WTC11 (cell line): ENCODE data around the gene LRP3. TPM values are rescaled to one million over a fixed set of nuclear protein-coding genes. Genes with fewer than 3 reads are reported as not detected.
A peak's percentile ranks its signal among the peaks of the same experiment; 100 is the strongest.
"Not testable (repeated sequence)": the region's sequence is repeated elsewhere in the genome, so short reads cannot be mapped to it uniquely, and the experiment has no call there.

Source experiments
- ATAC-seq: fragments of 200-7000 bp; cut with Tn5 transposase; 2 replicates; pipeline ENCODE4 v1.10.0; 2021; ENCODE audit warnings: mild to moderate bottlenecking, moderate library complexity
- CTCF ChIA-PET: fragments of 300-600 bp; sonication (Branson Sonifier 250); formaldehyde crosslinking; loops from one replicate; lab custom pipeline; 2021; ENCODE audit warnings: antibody characterized with exemption; lab: Charles Lee
- POLR2A ChIA-PET: fragments of 350-600 bp; sonication (Branson Sonifier 250); formaldehyde crosslinking; loops from one replicate; lab custom pipeline; 2021; ENCODE audit warnings: antibody characterized with exemption; lab: Charles Lee
- DNase-seq: peaks from one replicate; pipeline ENCODE4 v3.0.0; 2021; ENCODE audit warnings: low spot score
- H3K27ac Mint-ChIP-seq: 2 replicates; pipeline ENCODE4 v1.8.0; 2021; ENCODE audit warnings: mixed read lengths
- H3K27me3 Mint-ChIP-seq: 2 replicates; pipeline ENCODE4 v1.8.0; 2021; ENCODE audit warnings: low read depth, mild to moderate bottlenecking, moderate library complexity, mixed read lengths
- H3K36me3 Mint-ChIP-seq: 2 replicates; pipeline ENCODE4 v1.8.0; 2021; ENCODE audit warnings: mixed read lengths
- H3K4me1 Mint-ChIP-seq: 2 replicates; pipeline ENCODE4 v1.8.0; 2022; ENCODE audit warnings: mixed read lengths
- H3K4me3 Mint-ChIP-seq: 2 replicates; pipeline ENCODE4 v1.8.0; 2021; ENCODE audit warnings: mild to moderate bottlenecking, moderate library complexity, mixed read lengths
- H3K9me3 Mint-ChIP-seq: 2 replicates; pipeline ENCODE4 v1.8.0; 2021; ENCODE audit warnings: mixed read lengths
- ATF1 ChIP-seq: sonication (generic); formaldehyde crosslinking; IDR thresholded peaks from 2 replicates; pipeline ENCODE4 v1.8.1; 2023; ENCODE audit warnings: mild to moderate bottlenecking, moderate library complexity, missing genetic modification reagents
- ELF4 ChIP-seq: sonication (generic); formaldehyde crosslinking; IDR thresholded peaks from 2 replicates; pipeline ENCODE4 v1.8.1; 2022; ENCODE audit warnings: low read depth, mild to moderate bottlenecking, moderate library complexity, missing genetic modification reagents
- FOXP1 ChIP-seq: sonication (generic); formaldehyde crosslinking; IDR thresholded peaks from 2 replicates; pipeline ENCODE4 v1.8.0; 2022; ENCODE audit warnings: missing genetic modification reagents, mild to moderate bottlenecking, moderate library complexity, borderline replicate concordance
- KAT7 ChIP-seq: sonication (generic); formaldehyde crosslinking; IDR thresholded peaks from 2 replicates; pipeline ENCODE4 v1.8.1; 2023; ENCODE audit warnings: missing genetic modification reagents, mild to moderate bottlenecking, borderline replicate concordance
- NFYB ChIP-seq: sonication (generic); formaldehyde crosslinking; conservative IDR thresholded peaks from 2 replicates; pipeline ENCODE4 v1.8.0; 2022; ENCODE audit warnings: low read depth, missing genetic modification reagents
- PRRX2 ChIP-seq: fragments of 250-450 bp; sonication (Bioruptor Pico); IDR thresholded peaks from 2 replicates; pipeline ENCODE4 v1.8.0; 2021; ENCODE audit warnings: mild to moderate bottlenecking
- RELA ChIP-seq: sonication (generic); formaldehyde crosslinking; IDR thresholded peaks from 2 replicates; pipeline ENCODE4 v1.8.1; 2022; ENCODE audit warnings: missing genetic modification reagents, mild to moderate bottlenecking, borderline replicate concordance
- SMAD4 ChIP-seq: sonication (generic); formaldehyde crosslinking; IDR thresholded peaks from 2 replicates; pipeline ENCODE4 v1.8.0; 2022; ENCODE audit warnings: mild to moderate bottlenecking, missing genetic modification reagents
- SP1 ChIP-seq: sonication (generic); formaldehyde crosslinking; conservative IDR thresholded peaks from 2 replicates; pipeline ENCODE4 v1.8.1; 2022; ENCODE audit warnings: missing genetic modification reagents
- ZNF232 ChIP-seq: sonication (generic); formaldehyde crosslinking; IDR thresholded peaks from 2 replicates; pipeline ENCODE4 v1.8.0; 2022; ENCODE audit warnings: mild to moderate bottlenecking, missing genetic modification reagents
- ZNF263 ChIP-seq: sonication (generic); formaldehyde crosslinking; IDR thresholded peaks from 2 replicates; pipeline ENCODE4 v1.8.1; 2022; ENCODE audit warnings: low read depth, mild to moderate bottlenecking, moderate library complexity, missing genetic modification reagents
- ZNF423 ChIP-seq: fragments of 250-450 bp; sonication (Bioruptor Pico); IDR thresholded peaks from 2 replicates; pipeline ENCODE4 v2.1.2; 2022; ENCODE audit warnings: mild to moderate bottlenecking, moderate library complexity
- total RNA-seq: library from RNA; stranded (reverse); gene quantifications from 3 replicates; pipeline ENCODE4 v1.2.3, GENCODE V29; 2021
- TF ChIP-seq, protein P1 (sequence below): sonication (generic); formaldehyde crosslinking; IDR thresholded peaks from 2 replicates; pipeline ENCODE4 v1.8.1; 2023; ENCODE audit warnings: mild to moderate bottlenecking, moderate library complexity, missing genetic modification reagents
- TF ChIP-seq, protein P2 (sequence below): sonication (generic); formaldehyde crosslinking; IDR thresholded peaks from 2 replicates; pipeline ENCODE4 v1.8.0; 2023; ENCODE audit warnings: missing genetic modification reagents
- TF ChIP-seq, protein P3 (sequence below): sonication (generic); formaldehyde crosslinking; IDR thresholded peaks from 2 replicates; pipeline ENCODE4 v1.8.0; 2022; ENCODE audit warnings: missing genetic modification reagents
- TF ChIP-seq, protein P4 (sequence below): sonication (generic); formaldehyde crosslinking; IDR thresholded peaks from 2 replicates; pipeline ENCODE4 v1.8.1; 2022; ENCODE audit warnings: low read depth, missing genetic modification reagents, borderline replicate concordance

Gene LRP3
- total RNA-seq, 1 experiment from 2014 or later = 47.0 TPM

DNA sequence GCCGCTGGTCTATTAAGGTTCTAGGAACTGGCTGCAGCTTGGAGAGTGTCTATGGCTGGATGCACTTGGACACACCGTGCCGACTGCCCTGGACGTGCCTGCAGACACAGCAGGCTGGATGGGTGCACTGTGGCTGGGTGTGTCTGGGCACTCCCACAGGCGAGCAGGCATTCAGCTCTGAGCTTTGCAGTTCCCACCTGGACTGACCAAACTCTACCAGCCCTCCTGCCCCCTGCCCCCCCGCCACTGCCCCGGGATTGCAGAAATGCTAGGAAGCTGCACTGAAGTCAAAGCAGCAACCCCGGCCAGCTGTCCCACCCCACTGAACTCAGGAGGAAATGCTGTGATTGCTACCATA lies 7.0 kb upstream of the LRP3 start:
- Mint-ChIP-seq H3K4me1 (peaks cover 15% of the 10 kb centered on the region), H3K27me3 (peaks cover 14% of the 10 kb centered on the region), H3K36me3 (no peaks in the 10 kb centered on the region), H3K9me3 (no peaks in the 10 kb centered on the region), H3K4me3 (peak overlapping the region; percentile 47), H3K27ac (no peak overlapping the region)
- CTCF ChIA-PET = interaction anchor here (0.9 to 2.5 kb wide), 9 partner anchors 10 to 855 kb away, joined by 3 to 17 read pairs (median 4); no protein-coding TSS in a partner anchor
- TF ChIP-seq ELF4 (CRISPR knock-in tag) (no peak), ZNF263 (CRISPR knock-in tag) (no peak)
- TF ChIP-seq, protein P1, sequence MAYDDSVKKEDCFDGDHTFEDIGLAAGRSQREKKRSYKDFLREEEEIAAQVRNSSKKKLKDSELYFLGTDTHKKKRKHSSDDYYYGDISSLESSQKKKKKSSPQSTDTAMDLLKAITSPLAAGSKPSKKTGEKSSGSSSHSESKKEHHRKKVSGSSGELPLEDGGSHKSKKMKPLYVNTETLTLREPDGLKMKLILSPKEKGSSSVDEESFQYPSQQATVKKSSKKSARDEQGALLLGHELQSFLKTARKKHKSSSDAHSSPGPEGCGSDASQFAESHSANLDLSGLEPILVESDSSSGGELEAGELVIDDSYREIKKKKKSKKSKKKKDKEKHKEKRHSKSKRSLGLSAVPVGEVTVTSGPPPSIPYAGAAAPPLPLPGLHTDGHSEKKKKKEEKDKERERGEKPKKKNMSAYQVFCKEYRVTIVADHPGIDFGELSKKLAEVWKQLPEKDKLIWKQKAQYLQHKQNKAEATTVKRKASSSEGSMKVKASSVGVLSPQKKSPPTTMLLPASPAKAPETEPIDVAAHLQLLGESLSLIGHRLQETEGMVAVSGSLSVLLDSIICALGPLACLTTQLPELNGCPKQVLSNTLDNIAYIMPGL (CRISPR knock-in tag) = no peak
- POLR2A ChIA-PET = no interaction called here
- ATAC-seq (peak; percentile 12; the same call in 1 of the 2 replicates), DNase-seq (peak; percentile 17)

DNA sequence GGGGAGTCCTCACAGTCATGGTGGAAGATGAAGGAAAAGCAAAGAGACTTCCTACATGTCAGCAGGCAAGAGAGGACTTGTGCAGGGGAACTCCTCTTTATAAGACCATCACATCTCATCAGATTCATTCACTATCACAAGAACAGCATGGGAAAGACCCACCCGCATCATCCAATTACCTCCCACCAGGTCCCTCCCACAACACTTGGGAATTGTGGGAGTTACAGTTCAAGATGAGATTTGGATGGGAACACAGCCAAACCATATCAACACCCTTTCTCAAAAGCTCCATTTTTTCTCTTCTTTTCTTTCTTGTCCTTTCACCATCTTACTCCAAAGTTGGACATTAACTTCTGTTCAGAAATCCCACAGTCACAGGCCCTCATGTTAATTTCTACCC lies 4.7 kb upstream of the LRP3 start:
- DNase-seq (no peak), ATAC-seq (no peak)
- CTCF ChIA-PET = interaction anchor here (0.6 kb wide), 1 partner anchor 65 kb away, joined by 3 read pairs; no protein-coding TSS in a partner anchor
- H3K4me3 Mint-ChIP-seq = no peak overlapping the region
- no peak for TF ChIP-seq SP1 (CRISPR knock-in tag)
- TF ChIP-seq ATF1 (CRISPR knock-in tag) = no peak
- TF ChIP-seq KAT7 (CRISPR knock-in tag) = no peak
- TF ChIP-seq, protein P1 (CRISPR knock-in tag) = no peak
- no peak for TF ChIP-seq ZNF232 (CRISPR knock-in tag)
- TF ChIP-seq ZNF423 (CRISPR knock-in tag) = no peak
- TF ChIP-seq, all 79 proteins: peak for 0
- Mint-ChIP-seq H3K9me3 (no peaks in the 10 kb centered on the region), H3K36me3 (no peaks in the 10 kb centered on the region), H3K4me1 (peaks cover 15% of the 10 kb centered on the region), H3K27ac (no peak overlapping the region), H3K27me3 (peaks cover 30% of the 10 kb centered on the region)
- POLR2A ChIA-PET = no interaction called here

DNA sequence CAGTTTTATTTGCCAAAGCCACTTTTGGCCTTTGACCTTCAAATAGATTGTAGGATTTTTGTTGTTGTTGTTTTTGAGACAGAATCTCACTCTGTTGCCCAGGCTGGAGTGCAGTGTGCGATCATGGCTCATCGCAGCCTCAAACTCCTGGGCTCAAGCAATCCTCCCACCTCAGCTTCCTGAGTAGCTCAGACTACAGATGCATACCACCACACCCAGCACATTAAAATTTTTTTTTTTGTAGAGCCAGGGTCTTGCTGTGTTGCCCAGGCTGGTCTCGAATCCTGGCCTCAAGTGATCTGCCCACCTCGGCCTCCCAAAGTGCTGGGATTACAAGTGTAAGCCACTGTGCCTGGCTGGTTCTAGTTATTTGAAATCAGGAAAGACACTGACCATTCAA lies 3.0 kb upstream of the LRP3 start:
- H3K9me3 Mint-ChIP-seq, H3K36me3 Mint-ChIP-seq, ATAC-seq, POLR2A ChIA-PET, DNase-seq, H3K4me3 Mint-ChIP-seq, H3K27ac Mint-ChIP-seq: not testable (repeated sequence)
- peaks cover 14% of the 10 kb centered on the region for H3K4me1 Mint-ChIP-seq
- CTCF ChIA-PET = interaction anchor here (0.8 to 1.4 kb wide), 10 partner anchors 10 to 217 kb away, joined by 3 to 19 read pairs (median 4); partner anchors contain the start of gene SLC7A10
- peaks cover 30% of the 10 kb centered on the region for H3K27me3 Mint-ChIP-seq

DNA sequence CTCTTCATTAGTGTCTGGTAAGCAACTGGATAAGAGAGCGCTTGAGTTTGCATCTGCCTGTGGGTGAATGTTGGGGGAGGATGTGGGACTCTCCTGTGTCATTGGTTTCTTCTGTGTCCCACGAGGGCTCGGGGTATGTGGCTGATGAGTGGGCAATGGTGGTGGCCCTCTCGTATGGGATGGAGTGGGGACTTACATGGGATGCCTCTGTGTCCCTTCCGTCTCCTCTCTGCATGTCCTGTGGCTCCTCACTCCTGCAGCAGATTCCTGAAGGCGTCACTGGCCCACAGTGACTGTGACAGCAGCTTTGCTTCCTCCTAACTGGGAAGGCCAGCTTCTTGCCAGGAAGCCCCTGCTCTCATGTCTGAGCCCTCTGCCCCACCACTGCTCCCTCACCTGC lies 2.6 kb upstream of the LRP3 start:
- CTCF ChIA-PET = interaction anchor here (0.6 to 1.5 kb wide), 26 partner anchors 10 to 458 kb away, joined by 3 to 19 read pairs (median 3); partner anchors contain the start of gene SLC7A10
- no peak overlapping the region for H3K27ac Mint-ChIP-seq
- no peak for TF ChIP-seq RELA (CRISPR knock-in tag)
- TF ChIP-seq, protein P2, sequence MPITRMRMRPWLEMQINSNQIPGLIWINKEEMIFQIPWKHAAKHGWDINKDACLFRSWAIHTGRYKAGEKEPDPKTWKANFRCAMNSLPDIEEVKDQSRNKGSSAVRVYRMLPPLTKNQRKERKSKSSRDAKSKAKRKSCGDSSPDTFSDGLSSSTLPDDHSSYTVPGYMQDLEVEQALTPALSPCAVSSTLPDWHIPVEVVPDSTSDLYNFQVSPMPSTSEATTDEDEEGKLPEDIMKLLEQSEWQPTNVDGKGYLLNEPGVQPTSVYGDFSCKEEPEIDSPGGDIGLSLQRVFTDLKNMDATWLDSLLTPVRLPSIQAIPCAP (CRISPR knock-in tag) = no peak
- H3K9me3 Mint-ChIP-seq = no peaks in the 10 kb centered on the region
- H3K27me3 Mint-ChIP-seq = peaks cover 30% of the 10 kb centered on the region
- H3K4me3 Mint-ChIP-seq = no peak overlapping the region
- ATAC-seq (no peak), DNase-seq (no peak)
- POLR2A ChIA-PET = no interaction called here
- no peaks in the 10 kb centered on the region for H3K36me3 Mint-ChIP-seq
- H3K4me1 Mint-ChIP-seq = peaks cover 10% of the 10 kb centered on the region

DNA sequence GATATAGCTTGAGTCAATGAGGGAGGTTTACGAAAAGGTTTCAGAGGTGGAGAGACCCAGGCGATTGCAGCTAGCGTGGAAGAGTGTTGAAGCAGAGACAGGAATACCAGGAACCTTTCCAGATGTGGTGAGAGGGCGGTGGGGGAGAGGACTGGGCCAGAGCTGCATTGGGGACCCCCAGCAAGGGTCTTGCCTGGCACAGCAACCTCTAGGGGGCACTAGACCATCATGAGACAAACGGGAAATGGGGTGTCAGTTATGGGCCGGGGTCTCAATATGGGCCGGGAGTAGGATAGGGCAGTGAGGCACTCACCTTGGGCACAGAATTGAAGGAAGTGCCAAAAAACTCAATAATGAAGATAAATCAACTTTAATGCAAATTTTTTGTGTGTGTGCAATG lies 2.1 kb upstream of the LRP3 start:
- no peaks in the 10 kb centered on the region for H3K36me3 Mint-ChIP-seq
- peaks cover 30% of the 10 kb centered on the region for H3K27me3 Mint-ChIP-seq
- peak; percentile 69 for DNase-seq
- H3K4me3 Mint-ChIP-seq = no peak overlapping the region
- ChIA-PET CTCF (interaction anchor here (0.6 to 1.5 kb wide), 27 partner anchors 11 to 458 kb away, joined by 3 to 19 read pairs (median 3); partner anchors contain the start of gene SLC7A10), POLR2A (no interaction called here)
- H3K27ac Mint-ChIP-seq = no peak overlapping the region
- H3K9me3 Mint-ChIP-seq = no peaks in the 10 kb centered on the region
- H3K4me1 Mint-ChIP-seq = peaks cover 5% of the 10 kb centered on the region
- no peak for ATAC-seq
- TF ChIP-seq NFYB = no peak
- TF ChIP-seq SMAD4 (CRISPR knock-in tag) = no peak
- TF ChIP-seq, protein P3, sequence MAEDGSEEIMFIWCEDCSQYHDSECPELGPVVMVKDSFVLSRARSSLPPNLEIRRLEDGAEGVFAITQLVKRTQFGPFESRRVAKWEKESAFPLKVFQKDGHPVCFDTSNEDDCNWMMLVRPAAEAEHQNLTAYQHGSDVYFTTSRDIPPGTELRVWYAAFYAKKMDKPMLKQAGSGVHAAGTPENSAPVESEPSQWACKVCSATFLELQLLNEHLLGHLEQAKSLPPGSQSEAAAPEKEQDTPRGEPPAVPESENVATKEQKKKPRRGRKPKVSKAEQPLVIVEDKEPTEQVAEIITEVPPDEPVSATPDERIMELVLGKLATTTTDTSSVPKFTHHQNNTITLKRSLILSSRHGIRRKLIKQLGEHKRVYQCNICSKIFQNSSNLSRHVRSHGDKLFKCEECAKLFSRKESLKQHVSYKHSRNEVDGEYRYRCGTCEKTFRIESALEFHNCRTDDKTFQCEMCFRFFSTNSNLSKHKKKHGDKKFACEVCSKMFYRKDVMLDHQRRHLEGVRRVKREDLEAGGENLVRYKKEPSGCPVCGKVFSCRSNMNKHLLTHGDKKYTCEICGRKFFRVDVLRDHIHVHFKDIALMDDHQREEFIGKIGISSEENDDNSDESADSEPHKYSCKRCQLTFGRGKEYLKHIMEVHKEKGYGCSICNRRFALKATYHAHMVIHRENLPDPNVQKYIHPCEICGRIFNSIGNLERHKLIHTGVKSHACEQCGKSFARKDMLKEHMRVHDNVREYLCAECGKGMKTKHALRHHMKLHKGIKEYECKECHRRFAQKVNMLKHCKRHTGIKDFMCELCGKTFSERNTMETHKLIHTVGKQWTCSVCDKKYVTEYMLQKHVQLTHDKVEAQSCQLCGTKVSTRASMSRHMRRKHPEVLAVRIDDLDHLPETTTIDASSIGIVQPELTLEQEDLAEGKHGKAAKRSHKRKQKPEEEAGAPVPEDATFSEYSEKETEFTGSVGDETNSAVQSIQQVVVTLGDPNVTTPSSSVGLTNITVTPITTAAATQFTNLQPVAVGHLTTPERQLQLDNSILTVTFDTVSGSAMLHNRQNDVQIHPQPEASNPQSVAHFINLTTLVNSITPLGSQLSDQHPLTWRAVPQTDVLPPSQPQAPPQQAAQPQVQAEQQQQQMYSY (CRISPR knock-in tag) = no peak
- TF ChIP-seq PRRX2 = no peak
- TF ChIP-seq FOXP1 (CRISPR knock-in tag) = no peak
- TF ChIP-seq, protein P4, sequence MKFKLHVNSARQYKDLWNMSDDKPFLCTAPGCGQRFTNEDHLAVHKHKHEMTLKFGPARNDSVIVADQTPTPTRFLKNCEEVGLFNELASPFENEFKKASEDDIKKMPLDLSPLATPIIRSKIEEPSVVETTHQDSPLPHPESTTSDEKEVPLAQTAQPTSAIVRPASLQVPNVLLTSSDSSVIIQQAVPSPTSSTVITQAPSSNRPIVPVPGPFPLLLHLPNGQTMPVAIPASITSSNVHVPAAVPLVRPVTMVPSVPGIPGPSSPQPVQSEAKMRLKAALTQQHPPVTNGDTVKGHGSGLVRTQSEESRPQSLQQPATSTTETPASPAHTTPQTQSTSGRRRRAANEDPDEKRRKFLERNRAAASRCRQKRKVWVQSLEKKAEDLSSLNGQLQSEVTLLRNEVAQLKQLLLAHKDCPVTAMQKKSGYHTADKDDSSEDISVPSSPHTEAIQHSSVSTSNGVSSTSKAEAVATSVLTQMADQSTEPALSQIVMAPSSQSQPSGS (CRISPR knock-in tag) = no peak
